GM18507 (cell line): ENCODE data around the gene A2M.

Experiments
- DNase-seq: peaks from one replicate; pipeline ENCODE4 v3.0.0; 2011; ENCODE audit warnings: low read depth; ENCODE audit not compliant: insufficient read length; ENCODE audit errors: extremely low spot score
- FAIRE-seq: peaks from 2 replicates; lab custom pipeline; 2011; peaks lifted over from hg19 to GRCh38; lab: Jason Lieb, UNC

A2M gene

DNA sequence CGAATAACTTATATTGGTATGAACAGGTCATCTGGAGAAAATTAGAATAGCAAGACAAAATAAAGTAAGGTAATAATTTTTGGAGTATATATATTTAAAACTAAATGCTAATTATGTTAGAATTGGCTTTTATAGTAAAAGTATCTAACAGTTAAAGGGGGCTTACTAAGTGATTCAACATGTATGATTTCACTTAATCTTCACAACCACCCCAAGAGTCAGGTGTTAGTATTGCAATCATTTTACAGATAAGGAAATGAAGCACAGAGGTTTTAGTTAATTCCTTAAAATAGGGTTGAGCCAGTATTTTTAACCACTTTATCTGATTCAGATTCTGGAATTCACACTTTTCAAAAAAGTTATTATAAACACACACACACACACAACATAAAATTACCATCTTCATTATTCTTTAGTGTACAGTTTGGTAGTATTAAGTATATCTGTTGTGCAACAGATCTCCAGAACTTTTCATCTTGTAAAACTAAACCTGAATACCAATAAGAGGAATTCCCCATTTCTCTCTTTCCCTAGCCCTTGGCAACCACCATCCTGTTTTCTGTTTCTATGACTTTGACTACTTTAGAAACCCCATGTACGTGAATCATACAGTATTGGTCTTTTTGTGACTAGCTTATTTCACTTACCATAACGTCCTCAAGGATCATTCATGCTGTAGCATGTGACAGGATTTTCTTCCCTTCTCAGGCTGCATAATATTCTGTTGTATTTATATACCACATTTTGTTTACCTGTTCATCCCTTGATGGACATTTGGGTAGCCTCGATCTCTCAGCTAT, 12.5 kb downstream of the A2M start:
- FAIRE-seq = no peak
- DNase-seq = no peak

DNA sequence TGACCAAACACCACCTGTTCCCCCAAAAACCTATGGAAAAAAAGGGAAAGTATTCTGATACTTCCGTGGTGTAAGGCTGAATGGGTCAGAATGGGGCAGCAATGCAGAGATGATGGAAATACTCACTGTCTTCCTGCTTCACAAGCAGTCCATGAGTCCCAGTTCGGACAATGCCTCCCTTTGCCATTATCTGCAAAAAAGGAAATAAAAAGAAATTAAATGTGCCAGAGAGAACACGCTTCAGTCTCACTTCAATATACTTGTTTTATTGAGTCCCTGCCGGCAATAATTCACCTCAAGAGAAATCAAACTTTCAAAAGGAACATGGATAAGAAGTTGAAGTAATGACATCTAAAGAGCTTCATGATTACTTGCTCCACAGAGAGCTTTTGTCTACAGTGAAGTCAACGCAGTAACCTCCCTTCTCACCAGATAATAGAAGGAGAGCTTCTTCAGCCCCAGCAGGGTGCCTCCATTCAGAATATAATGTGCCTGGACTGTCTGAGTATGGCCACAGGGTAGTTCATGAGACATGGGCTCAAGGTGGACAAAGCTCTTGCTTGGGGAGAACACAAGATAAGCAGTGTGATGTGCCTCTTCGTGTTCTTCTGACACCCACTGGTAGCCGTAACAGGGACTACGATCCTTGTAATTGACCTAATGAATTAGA, 14.6 kb downstream of the A2M start:
- DNase-seq (no peak), FAIRE-seq (no peak)

DNA sequence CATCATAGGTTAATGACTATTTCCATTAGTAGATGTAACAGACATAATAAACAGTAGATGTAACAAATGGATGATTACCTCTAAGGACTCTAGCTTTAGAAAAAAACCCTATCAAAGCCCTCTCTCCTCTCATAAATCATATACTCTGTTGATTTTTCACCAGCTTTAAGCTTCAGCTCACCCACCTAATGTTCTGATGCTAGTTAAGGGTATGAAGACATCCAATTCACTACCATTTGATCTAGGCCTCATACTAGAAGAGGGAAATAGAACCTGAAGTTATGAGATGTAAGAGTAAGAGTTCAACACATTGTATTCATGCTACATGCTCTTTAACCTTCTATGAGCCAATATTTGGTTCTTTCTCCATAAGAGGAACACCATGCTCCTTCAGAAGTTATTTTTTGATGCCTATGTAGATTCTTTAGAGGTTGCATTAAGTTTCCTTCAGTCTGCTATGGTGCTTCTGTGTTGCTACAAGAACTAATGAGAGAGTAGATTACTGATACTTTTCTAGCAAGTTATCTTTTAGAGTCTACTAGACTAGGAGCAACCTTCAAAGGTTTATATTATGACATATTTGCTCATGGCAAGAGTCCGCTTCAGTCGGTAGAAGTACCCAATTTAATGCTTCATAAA, 16.0 kb downstream of the A2M start:
- DNase-seq = no peak
- no peak for FAIRE-seq

GRCh38 chr12:9098463-9099026, 17.2 kb downstream of the A2M start:
- no peak for FAIRE-seq

GRCh38 chr12:9098115-9098452, 17.6 kb downstream of the A2M start:
- no peak for DNase-seq
- FAIRE-seq = no peak

More at GRCh38 chr12:9098463-9099026, 17.2 kb downstream of the A2M start:
- no peak for DNase-seq

DNA sequence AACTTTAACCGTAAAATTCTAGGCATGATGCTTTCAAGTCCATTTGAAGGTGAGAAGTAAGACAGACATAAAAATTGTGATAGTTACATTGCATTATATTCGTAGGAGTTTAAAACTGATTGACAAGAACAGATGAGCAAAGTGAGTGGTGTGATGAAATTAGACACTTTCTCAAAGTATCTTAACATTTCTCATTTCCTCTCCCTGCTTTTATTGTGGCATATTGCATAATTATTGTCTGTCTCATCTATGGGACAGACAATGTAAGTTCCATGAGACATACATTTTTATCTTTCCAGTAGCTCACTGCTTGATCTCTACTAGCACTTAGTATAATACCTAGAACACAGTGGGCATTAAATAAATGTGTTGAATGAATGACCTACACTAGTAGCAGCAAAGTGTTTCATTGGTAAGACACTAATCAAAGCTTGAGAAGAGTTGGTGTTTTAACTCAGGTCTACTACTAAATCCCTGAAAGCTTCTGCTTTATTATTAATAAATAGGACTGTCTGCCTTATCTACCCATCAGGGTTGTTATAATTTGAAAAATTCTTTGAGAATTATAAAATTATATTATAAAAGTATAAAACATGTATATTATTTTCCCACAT, 19.0 kb downstream of the A2M start:
- DNase-seq = no peak
- FAIRE-seq = no peak

DNA sequence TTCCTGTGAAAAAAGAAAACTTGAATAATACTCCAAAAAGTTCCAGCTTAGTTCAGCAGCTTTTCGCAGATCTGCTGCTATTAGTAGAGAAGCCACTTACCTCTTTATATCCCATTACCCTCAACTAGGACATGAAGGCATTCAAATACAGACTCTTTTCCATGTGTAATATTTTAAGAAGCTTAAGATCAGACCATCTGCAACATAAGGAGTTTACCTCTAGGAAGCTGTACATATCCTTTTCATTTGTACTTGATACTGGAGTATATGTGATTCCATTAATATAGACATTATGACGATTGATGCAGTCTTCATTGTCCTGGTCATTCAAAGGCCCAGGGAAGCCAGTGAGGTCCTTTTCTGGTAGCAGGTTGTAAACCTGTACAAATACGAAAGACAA, 20.4 kb downstream of the A2M start:
- DNase-seq (no peak), FAIRE-seq (no peak)

GRCh38 chr12:9094512-9095206, 21.1 kb downstream of the A2M start:
- FAIRE-seq (no peak), DNase-seq (no peak)

DNA sequence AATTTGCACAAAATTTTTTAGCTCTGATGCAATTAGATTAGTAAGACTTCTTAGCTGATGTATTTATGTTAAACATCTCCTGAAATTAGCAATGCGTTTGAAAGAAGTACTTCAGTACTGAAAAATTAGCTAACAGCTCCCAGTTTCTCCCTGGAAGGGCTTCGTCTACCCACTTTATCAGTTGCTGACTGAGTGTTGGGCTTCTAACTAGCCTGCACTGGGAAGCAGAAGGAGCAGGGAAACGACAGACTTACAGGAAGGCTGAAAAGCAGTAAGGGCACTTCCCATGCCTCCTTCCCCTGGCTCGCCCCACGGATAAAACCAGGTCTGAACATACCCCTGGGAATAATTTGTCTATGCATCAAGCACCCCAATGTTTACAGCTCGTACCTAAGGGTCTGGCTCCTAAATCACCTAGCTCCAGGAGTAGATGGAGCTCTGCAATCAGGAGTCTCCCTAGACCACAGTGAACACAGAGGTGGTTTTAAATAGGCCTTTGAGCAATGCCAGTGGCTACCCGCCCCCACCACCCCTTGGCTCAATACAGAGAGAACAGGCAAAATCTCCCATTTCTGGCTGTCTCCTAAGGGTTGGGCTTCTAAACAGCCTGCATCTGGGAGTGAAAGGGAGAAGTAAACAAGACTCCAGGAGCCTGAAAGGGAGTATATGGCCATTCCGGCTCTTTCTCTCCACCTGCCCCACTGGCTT, 23.7 kb downstream of the A2M start:
- no peak for DNase-seq

DNA sequence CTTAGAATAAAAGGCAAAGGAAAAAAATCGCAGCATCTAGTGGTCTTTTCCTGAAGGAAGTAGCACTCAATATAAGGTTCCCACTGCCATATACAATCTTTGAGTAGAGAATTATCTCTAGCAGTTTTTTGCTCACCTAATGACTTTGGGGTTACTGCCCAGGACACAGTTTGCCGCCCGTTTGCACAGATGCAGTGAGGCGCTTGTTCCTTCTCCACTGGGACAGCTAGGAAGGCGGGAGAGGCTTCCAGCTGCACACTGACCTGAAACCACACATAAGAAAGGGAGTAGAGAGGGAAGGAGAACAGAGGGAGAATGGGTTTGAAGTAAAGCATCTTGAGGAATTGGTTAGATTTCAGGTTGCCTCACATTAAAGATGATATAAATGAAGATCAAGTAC, 25.5 kb downstream of the A2M start:
- no peak for DNase-seq
- no peak for FAIRE-seq

More for the DNA sequence above, 23.7 kb downstream of the A2M start:
- FAIRE-seq = no peak

- no peak for DNase-seq
- no peak for FAIRE-seq
Observed at GRCh38 chr12:9087087-9087835, 28.5 kb downstream of the A2M start.

GRCh38 chr12:9086087-9086486, 29.6 kb downstream of the A2M start:
- DNase-seq (no peak), FAIRE-seq (no peak)

GRCh38 chr12:9084417-9084816, 31.3 kb downstream of the A2M start:
- no peak for DNase-seq
- FAIRE-seq = peak; percentile 75

DNA sequence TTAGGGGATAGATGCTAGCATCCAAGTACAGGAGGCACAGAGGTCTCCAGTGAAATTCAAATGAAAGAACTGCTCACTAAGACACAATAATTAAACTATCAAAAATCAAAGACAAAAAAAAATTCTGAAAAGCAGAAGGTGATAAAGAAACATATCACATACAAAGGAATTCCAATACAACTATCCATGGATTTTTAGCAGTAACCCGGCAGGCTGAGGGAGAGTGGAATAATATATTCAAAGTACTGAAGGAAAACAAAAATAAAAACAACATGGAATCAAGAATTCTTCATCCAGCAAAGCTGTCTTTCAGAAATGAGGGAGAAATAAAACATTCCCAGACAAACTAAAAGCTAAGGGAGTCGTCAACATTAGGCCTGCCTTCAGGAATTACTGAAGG, 31.9 kb downstream of the A2M start:
- DNase-seq = no peak
- no peak for FAIRE-seq

DNA sequence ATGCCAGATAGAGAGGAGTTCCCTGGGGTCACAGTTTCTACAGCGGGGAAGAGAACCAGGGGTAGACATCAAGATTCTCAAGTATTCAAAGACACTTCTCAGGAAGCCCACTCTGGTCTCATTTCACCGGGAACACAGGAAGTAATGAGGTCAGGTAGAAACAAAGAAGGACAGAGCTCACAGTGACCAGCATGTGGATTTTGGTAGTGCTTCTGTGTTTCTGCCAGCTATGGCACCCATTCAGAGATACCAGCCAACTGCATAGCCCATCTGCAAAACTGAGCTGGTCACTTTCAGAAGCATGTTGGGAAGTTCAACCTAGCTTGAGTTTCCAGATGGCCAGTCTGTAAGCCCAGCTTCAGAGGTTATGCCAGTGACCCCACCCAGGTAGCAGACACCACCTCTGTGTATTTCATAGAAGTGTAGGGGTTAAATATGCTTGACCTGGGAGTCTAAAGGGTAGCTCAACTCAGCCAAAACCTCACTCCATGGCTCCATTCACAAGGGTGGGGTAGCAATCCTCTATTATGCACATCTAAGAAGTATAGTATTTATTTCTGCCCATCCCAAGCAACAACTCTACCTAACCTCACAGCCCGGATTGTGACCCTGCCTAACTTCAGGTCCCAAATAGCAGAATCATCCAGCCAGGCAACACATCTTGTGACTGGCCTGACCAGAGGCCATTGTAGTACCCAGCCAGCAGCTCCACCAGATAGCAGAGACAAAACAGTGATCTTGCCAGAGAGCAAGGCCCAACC, 33.9 kb downstream of the A2M start:
- DNase-seq (no peak), FAIRE-seq (no peak)

DNA sequence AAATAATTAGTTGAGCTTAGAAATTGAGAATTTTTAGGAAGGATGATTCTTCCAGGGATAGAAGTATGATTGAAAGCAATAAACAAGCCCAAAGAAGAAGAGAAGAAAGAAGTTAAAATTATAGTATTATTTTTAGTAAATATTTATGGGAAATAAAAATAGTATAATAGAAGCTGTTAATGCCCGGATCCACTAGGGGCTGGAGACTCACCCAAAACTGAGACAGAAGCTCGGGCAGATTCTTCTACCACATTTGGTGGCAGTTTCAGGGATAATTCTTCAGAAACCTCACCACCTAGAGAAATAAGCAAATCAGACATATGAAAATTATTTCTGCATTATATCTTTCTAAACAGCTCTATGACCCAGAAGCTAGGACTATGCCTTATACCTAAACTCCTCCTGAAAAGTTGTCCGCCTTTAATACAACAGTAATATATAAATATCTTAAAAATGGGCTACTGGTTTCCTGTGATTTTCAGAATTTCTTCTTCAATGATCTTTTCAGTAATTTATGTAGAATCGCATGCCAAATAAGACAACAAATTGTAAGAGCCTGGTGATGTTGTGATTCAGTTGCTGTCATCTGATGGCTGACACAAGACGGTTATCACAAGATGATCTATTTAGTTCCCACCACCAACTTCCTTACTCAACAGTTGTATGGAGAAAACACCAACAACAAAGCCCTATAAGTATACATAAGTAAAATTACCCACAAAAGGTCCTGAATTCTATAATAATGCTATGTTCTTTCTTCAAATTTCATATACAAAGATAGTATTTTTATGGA, 35.6 kb downstream of the A2M start:
- no peak for DNase-seq
- FAIRE-seq = no peak

- FAIRE-seq (no peak), DNase-seq (no peak)
Observed at GRCh38 chr12:9079082-9079481, 36.6 kb downstream of the A2M start.
